Measurements from ENCODE around the gene PITRM1.
"Not testable (repeated sequence)": the region's sequence is repeated elsewhere in the genome, so short reads cannot be mapped to it uniquely, and the experiment has no call there.

The PITRM1 gene

GRCh38 chr10:3119796-3120459 lies 52.7 kb downstream of the PITRM1 start:
- DNase-seq = no peak

DNA sequence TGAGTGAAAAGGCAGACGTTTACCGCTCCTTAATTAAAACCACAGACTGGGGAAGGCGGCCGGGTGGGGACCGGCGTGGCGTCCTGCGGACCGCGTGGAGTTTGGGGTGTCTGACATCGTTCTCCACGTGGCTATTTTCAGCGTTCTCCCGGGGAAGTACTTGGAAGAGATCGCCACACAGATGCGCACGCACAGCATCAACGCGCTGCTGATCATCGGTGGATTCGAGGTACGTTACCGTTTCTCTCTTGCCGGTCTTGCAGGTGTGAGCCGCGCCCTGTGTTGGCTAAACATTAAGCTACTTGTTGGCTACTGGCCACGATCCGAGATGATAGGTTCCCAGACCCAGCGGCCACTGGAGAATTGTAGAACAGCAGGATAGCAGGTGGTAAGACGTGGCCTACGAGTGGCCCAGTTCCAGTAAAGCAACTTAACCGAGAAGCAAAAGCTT lies 53.9 kb downstream of the PITRM1 start:
- DNase-seq = no peak

GRCh38 chr10:3117486-3117885 lies 55.1 kb downstream of the PITRM1 start:
- no peak for DNase-seq

DNA sequence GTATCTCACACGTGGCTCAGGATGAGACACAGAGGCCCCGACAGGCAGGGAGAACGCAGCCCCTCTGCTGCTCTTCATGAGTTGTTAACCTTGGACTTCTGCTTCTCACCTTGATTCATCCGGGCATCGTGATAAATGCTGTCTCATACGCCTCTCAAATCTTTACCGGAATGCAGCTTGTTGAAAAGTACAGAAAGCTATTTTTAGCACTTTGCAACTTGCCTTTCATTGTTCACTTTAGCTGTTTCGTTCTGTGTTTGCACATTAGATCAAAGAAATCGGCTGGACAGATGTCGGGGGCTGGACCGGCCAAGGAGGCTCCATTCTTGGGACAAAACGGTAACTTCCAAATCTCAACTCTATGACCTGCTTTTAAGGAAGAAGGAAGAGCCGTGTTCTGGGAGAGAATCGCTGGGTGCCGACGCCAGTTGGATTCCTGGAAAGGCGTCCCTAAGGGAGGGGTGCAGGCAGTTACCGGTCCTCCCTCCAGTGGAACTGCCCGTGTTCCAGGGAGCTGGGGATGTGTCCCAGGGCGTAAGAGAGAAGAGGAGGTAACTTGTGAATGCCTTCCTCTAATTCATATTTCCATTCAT lies 56.0 kb downstream of the PITRM1 start:
- no peak for DNase-seq

- DNase-seq = no peak
Observed at GRCh38 chr10:3115685-3116084, 56.9 kb downstream of the PITRM1 start.

GRCh38 chr10:3113343-3113720 lies 59.2 kb downstream of the PITRM1 start:
- no peak for DNase-seq

DNA sequence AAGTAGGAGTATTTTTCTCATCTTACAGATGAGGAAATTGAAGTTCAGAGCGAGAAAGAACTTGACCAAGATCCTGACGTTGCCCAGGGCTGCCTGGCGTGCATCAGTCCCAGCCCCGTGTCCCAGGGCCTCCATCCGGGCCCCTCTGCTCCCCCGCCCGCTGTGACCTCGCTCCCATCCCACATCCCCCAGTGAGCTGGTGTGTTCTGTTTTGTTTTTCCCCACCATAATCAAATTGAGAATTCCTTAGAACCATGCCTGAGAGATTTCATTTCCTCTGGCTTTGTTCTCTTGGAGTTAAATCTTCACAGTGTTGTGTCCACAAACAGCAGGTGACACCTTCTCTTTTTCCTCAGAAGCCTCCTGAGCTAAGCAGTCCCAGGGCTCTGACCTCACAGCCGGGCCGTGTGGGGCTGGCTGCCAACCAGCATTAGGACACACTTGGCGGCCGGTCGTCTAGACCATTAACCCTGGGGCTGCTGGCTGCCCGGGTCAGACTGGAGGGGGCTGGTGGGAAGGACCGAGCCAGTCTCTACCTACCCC lies 60.9 kb downstream of the PITRM1 start:
- DNase-seq = no peak

DNA sequence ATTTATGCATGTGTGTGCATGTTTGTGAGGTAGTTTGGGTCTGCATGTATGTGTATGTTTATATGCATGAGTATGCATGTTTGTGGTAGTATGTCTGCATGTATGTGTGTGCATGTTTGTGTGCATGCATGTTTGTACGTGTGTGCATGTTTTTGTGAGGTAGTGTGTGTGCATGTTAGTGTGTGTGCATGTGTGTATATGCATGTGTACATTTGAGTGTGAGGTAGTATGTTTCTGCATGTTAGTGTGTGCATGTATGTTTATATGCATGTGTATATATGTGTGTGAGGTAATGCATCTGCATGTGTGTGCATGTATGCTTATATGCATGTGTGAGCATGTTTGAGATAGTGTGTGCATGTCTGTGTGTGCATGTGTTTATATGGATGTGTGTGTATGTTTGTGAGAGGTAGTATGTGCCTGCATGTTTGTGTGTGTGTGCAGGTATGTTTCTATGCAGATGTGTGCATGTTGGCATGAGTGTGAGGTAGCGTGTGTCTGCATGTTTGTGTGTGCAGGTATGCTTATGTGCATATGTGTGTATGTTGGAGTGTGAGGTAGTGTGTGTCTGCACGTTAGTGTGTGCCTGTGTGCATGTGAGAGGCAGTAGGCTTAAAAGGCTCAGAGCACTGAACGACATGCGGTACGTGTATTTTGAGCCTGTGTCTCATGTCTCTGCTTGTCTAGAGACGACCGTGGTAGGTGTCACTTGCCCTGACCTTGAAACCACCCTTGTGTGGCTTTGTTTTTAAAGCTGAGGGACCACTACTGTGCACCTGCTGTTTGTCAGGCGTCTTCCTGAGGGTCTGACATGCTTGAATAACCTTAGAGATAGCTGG lies 61.6 kb downstream of the PITRM1 start:
- DNase-seq = no peak

DNA sequence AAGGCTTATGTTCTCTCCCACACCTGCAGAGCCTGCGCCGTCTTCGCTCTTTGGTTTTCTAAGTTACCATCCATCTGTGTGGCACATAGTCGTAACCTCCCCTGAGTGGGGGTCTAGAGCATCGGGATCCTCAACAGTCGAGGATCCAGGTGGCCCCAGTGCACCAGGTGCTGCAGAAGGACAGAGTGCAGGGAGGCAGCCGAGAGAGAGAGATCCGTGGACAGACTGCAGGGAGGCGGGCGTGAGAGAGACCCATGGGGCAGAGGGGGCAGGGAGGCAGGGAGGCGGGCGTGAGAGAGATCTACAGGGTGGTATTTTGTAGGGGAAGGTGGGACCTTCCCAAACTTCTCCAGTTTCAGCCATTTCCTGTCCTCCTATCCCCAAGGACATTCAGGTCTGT lies 62.9 kb downstream of the PITRM1 start:
- DNase-seq = no peak

- no peak for DNase-seq
Observed at GRCh38 chr10:3109196-3109595, 63.4 kb downstream of the PITRM1 start.

DNA sequence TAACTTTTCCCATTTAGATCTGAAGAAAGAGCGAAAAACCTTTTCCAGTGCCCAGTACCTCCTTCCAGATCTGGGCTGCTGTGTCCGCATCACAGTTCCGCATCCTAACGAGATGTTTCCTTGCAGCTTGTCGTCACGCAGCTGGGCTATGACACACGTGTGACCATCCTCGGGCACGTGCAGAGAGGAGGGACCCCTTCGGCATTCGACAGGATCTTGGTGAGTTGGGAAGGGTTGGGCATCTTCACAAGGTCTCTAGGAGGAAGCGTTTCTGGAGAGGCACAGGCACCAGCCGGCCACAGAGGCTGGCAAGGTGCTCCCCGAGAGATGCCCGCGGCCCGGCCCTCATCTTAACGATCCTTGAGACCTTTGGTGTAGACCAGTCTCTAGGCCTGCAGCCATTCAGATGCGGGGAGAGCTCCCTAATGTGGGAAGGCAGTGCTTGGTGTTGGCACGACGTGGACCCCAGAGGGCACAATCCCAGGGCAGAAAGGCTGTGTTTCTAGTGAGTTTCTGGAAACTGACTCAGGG lies 63.9 kb downstream of the PITRM1 start:
- DNase-seq = no peak

DNA sequence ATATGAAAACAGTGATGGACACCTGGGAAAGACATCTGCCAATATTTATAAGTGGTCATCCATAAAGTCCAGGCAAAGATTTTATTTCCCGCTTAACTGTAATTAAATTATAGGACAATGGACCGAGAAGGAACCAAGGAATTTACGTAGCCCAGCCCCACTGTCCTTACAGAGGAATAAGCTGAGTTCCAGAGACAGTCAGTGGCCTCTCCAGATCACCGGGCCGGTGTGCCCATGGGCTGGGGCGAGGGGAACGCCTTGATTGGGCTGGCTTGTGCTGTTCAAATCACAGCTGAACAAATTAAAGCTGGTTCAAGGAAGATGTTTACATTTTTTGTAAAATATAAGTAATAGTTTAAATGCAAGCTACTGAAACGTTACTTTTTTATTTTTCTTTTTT lies 64.5 kb downstream of the PITRM1 start:
- DNase-seq = no peak

- DNase-seq = no peak
Observed at GRCh38 chr10:3107426-3107961, 65.1 kb downstream of the PITRM1 start.

DNA sequence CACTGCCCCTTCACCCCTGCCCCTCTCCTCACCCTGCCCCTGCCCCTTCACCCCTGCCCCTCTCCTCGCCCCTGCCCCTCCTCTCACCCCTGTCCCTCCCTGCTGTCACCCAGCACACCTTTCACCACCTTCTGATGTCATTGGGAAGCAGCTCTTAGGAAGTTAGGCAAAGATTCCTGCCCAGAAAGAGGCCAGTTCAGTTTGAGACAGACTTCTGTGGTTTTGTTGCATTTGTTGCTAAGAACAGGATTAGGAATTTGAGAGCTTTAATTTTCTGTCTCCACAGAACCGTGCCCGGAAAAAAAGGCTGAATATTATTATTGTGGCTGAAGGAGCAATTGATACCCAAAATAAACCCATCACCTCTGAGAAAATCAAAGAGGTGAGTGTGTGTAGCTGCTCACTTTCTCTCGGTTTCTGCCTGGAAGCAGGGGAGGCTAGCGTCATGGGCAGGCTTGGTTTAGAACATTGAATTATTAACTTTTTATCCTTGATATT lies 65.6 kb downstream of the PITRM1 start:
- DNase-seq = no peak

- DNase-seq = not testable (repeated sequence)
Observed at GRCh38 chr10:3106328-3106727, 66.3 kb downstream of the PITRM1 start.

GRCh38 chr10:3105905-3106304 lies 66.7 kb downstream of the PITRM1 start:
- no peak for DNase-seq

GRCh38 chr10:3105166-3105565 lies 67.4 kb downstream of the PITRM1 start:
- DNase-seq = no peak

DNA sequence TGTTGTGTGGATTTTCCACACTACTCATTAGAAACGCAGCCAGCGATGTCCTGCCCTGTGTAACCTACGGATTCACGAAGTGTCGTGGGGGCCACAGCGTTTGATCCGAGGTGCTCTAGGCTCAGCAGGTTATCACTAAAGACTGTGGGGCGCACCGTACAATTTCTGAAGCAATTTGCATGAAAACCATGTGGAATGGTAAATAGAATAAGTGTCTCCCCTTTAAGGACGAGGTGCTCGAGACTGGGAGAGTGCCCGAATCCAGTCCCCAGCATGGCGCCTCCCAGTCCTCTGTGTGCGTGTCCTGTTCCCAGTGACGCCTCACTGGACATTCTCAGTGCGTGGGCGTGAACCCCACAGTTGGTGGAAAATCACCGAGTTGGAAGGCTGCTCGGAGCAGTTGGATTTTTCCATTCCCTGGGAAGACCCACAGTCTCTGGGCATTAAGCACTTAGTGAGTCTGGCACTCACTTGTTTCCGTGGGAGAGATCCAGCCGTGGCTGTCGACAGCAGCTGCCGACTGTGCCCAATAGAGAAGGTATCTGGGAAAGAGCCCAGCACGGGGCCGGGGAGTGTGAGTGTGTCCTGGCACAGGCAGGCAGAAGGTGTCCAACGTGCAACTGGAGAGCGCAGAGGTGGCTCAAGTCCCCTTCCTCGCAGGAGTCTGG lies 68.2 kb downstream of the PITRM1 start:
- DNase-seq = no peak

- DNase-seq = no peak
Observed at GRCh38 chr10:3103646-3104045, 68.9 kb downstream of the PITRM1 start.

DNA sequence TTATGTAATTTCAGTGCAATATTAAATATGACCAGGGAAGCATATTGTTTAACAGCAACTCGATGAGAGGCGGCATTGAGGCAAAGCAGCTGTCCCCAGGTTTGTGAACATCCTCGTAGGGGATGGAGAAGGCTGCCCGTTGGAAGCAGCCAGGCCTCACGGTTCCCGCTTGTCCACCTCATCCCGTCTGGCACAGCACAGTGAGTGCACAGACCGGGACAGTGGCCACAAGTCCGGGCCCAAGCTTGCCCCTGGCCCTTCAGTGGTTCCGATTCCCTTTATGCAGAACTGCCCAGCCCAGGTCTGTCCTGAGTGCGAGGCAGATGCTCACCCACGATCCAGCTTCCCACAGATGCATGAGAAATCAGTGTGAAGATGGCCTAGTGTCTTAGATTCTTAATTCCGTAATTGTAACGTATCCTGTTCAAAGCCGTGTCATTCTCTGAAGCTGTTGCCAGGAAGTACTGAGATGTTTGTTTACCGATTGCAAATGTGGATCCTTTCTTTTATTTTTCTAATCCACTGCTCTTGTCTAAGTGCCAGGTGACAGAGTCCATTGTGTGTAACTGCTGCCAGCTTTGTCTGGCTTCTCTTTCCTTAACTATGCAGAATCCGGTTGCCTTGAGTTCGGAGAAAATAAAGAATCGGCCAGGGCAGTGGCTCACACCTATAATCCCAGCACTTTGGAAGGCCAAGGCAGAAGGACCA lies 69.7 kb downstream of the PITRM1 start:
- no peak for DNase-seq

- no peak for DNase-seq
Observed at GRCh38 chr10:3100856-3101640, 71.5 kb downstream of the PITRM1 start.
